SH-SY5Y (cell line): ENCODE data around the gene WSB2.

Source experiments
- GATA2 ChIP-seq: IDR thresholded peaks from 2 replicates; pipeline ENCODE4 v1.6.1; 2011; ENCODE audit warnings: mild to moderate bottlenecking, low read depth, low read length
- GATA3 ChIP-seq: IDR thresholded peaks from 2 replicates; pipeline ENCODE4 v1.6.1; 2011; ENCODE audit warnings: low read depth, mild to moderate bottlenecking, low read length, moderate library complexity

- TF ChIP-seq GATA2 (no peak), GATA3 (no peak)
Measured at GRCh38 chr12:118107011-118107410, 46.0 kb upstream of the WSB2 start.
